SJSA1 (cell line): Measurements from ENCODE around the gene EDA. TPM values are rescaled to one million over a fixed set of nuclear protein-coding genes. Genes with fewer than 3 reads are reported as not detected.

Experiments
- DNase-seq, 2 experiments: peaks; one replicate each; pipeline ENCODE4 v3.0.0-alpha.2; 2015 to 2020; ENCODE audit warnings: low spot score in 2 of 2, low read depth in 1 of 2
- H3K27ac ChIP-seq: fragments of 250-450 bp; sonication (Bioruptor Pico); 2 replicates; pipeline ENCODE4 v1.5.1; 2020; ENCODE audit warnings: mild to moderate bottlenecking, moderate library complexity
- H3K27me3 ChIP-seq: fragments of 250-450 bp; sonication (Bioruptor Pico); replicated peaks from 2 replicates; pipeline ENCODE4 v1.5.1; 2020; ENCODE audit warnings: mild to moderate bottlenecking, moderate library complexity
- H3K36me3 ChIP-seq: fragments of 250-450 bp; sonication (Bioruptor Pico); 2 replicates; pipeline ENCODE4 v1.5.1; 2020; ENCODE audit warnings: mild to moderate bottlenecking
- H3K4me1 ChIP-seq: fragments of 250-450 bp; sonication (Bioruptor Pico); replicated peaks from 2 replicates; pipeline ENCODE4 v1.6.1; 2021; ENCODE audit warnings: mild to moderate bottlenecking
- H3K4me3 ChIP-seq: fragments of 250-450 bp; sonication (Bioruptor Pico); 2 replicates; pipeline ENCODE4 v1.5.1; 2020; ENCODE audit warnings: mild to moderate bottlenecking
- H3K9me3 ChIP-seq: fragments of 250-450 bp; sonication (Bioruptor Pico); replicated peaks from 2 replicates; pipeline ENCODE4 v1.5.1; 2020; ENCODE audit warnings: mild to moderate bottlenecking
- total RNA-seq: library from RNA; depleted of rRNA; stranded (reverse); fragments of >200 nt; shearing (Covaris generic); gene quantifications from 2 replicates; pipeline ENCODE4 v1.2.3, GENCODE V29; 2014

The EDA gene
- total RNA-seq, 1 experiment from 2014 or later = not detected

- Histone ChIP-seq H3K36me3 (no peaks in the 10 kb centered on the region), H3K27ac (no peak overlapping the region), H3K4me1 (no peaks in the 10 kb centered on the region), H3K4me3 (no peak overlapping the region), H3K27me3 (no peaks in the 10 kb centered on the region), H3K9me3 (no peaks in the 10 kb centered on the region)
- no peak for DNase-seq
Measured at GRCh38 chrX:70052895-70053615, 437.1 kb downstream of the EDA start.

- H3K9me3 ChIP-seq = no peaks in the 10 kb centered on the region
- no peak overlapping the region for H3K4me3 ChIP-seq
- DNase-seq = no peak
- no peak overlapping the region for H3K27ac ChIP-seq
- no peaks in the 10 kb centered on the region for H3K4me1 ChIP-seq
- no peaks in the 10 kb centered on the region for H3K36me3 ChIP-seq
- H3K27me3 ChIP-seq = no peaks in the 10 kb centered on the region
Measured at GRCh38 chrX:70054391-70054790, 438.5 kb downstream of the EDA start.

GRCh38 chrX:70062076-70062475 lies 446.2 kb downstream of the EDA start, which contains the start of gene OTUD6A:
OTUD6A (plus strand) TSS chrX:70062457; CDS start chrX:70062525, 68 bp downstream.
- H3K36me3 ChIP-seq = no peaks in the 10 kb centered on the region
- no peaks in the 10 kb centered on the region for H3K9me3 ChIP-seq
- no peaks in the 10 kb centered on the region for H3K27me3 ChIP-seq
- H3K27ac ChIP-seq = no peak within 1 kb of the TSS
- no peaks in the 10 kb centered on the region for H3K4me1 ChIP-seq
- H3K4me3 ChIP-seq = no peak within 1 kb of the TSS
- DNase-seq = no peak

- H3K4me3 ChIP-seq = no peak overlapping the region
- H3K36me3 ChIP-seq = no peaks in the 10 kb centered on the region
- no peak for DNase-seq
- H3K4me1 ChIP-seq = no peaks in the 10 kb centered on the region
- no peak overlapping the region for H3K27ac ChIP-seq
- H3K9me3 ChIP-seq = no peaks in the 10 kb centered on the region
- no peaks in the 10 kb centered on the region for H3K27me3 ChIP-seq
Measured at GRCh38 chrX:70062961-70063550, 447.1 kb downstream of the EDA start.

GRCh38 chrX:70066646-70067045 lies 450.7 kb downstream of the EDA start:
- Histone ChIP-seq H3K4me1 (no peaks in the 10 kb centered on the region), H3K9me3 (no peaks in the 10 kb centered on the region), H3K27ac (no peak overlapping the region), H3K36me3 (no peaks in the 10 kb centered on the region), H3K4me3 (no peak overlapping the region), H3K27me3 (no peaks in the 10 kb centered on the region)
- no peak for DNase-seq

- H3K4me3 ChIP-seq = no peak overlapping the region
- H3K36me3 ChIP-seq = no peaks in the 10 kb centered on the region
- no peaks in the 10 kb centered on the region for H3K27me3 ChIP-seq
- no peak for DNase-seq
- H3K4me1 ChIP-seq = no peaks in the 10 kb centered on the region
- no peak overlapping the region for H3K27ac ChIP-seq
- H3K9me3 ChIP-seq = no peaks in the 10 kb centered on the region
Measured at GRCh38 chrX:70079297-70079696, 463.4 kb downstream of the EDA start.

GRCh38 chrX:70079870-70080269 lies 464.0 kb downstream of the EDA start:
- no peak for DNase-seq
- H3K4me3 ChIP-seq = no peak overlapping the region
- H3K27ac ChIP-seq = no peak overlapping the region
- no peaks in the 10 kb centered on the region for H3K4me1 ChIP-seq
- H3K9me3 ChIP-seq = no peaks in the 10 kb centered on the region
- no peaks in the 10 kb centered on the region for H3K36me3 ChIP-seq
- H3K27me3 ChIP-seq = no peaks in the 10 kb centered on the region

- Histone ChIP-seq H3K27ac (no peak overlapping the region), H3K4me1 (no peaks in the 10 kb centered on the region), H3K9me3 (no peaks in the 10 kb centered on the region), H3K36me3 (no peaks in the 10 kb centered on the region), H3K27me3 (no peaks in the 10 kb centered on the region), H3K4me3 (no peak overlapping the region)
- no peak for DNase-seq
Measured at GRCh38 chrX:70082723-70083122, 466.8 kb downstream of the EDA start.

- Histone ChIP-seq H3K4me1 (no peaks in the 10 kb centered on the region), H3K36me3 (no peaks in the 10 kb centered on the region), H3K27ac (no peak overlapping the region), H3K4me3 (no peak overlapping the region), H3K9me3 (no peaks in the 10 kb centered on the region), H3K27me3 (no peaks in the 10 kb centered on the region)
- DNase-seq = no peak
Measured at GRCh38 chrX:70084592-70085240, 468.8 kb downstream of the EDA start.

GRCh38 chrX:70087857-70088630 lies 472.1 kb downstream of the EDA start:
- Histone ChIP-seq H3K4me3 (no peak overlapping the region), H3K27me3 (no peaks in the 10 kb centered on the region), H3K36me3 (no peaks in the 10 kb centered on the region), H3K4me1 (no peaks in the 10 kb centered on the region), H3K9me3 (no peaks in the 10 kb centered on the region), H3K27ac (no peak overlapping the region)
- no peak for DNase-seq

GRCh38 chrX:70088751-70089150 lies 472.8 kb downstream of the EDA start:
- no peak overlapping the region for H3K4me3 ChIP-seq
- no peaks in the 10 kb centered on the region for H3K36me3 ChIP-seq
- DNase-seq = no peak
- no peaks in the 10 kb centered on the region for H3K4me1 ChIP-seq
- H3K27ac ChIP-seq = no peak overlapping the region
- no peaks in the 10 kb centered on the region for H3K27me3 ChIP-seq
- H3K9me3 ChIP-seq = no peaks in the 10 kb centered on the region
